Ovary (tissue), 9 donors: Measurements from ENCODE around the gene RMDN3. TPM values are rescaled to one million over a fixed set of nuclear protein-coding genes. Genes with fewer than 3 reads are reported as not detected.

Experiments
- DNase-seq, 5 donors: peaks; one replicate each; pipeline ENCODE4 v3.0.0-alpha.2; 2019 to 2020
- H3K27ac ChIP-seq, 2 donors: fragments of 200-600 bp; one replicate each; pipeline versions ENCODE4 v1.5.1 to v1.8.0; 2019 to 2022
- H3K27me3 ChIP-seq: fragments of 200-600 bp; one replicate; pipeline ENCODE4 v1.8.0; 2022
- H3K36me3 ChIP-seq: fragments of 200-600 bp; sonication (generic); one replicate; pipeline ENCODE4 v1.5.1; 2019
- H3K4me1 ChIP-seq: one replicate; pipeline ENCODE4 v1.8.1; 2013; ENCODE audit warnings: mild to moderate bottlenecking, moderate library complexity; ENCODE audit not compliant: insufficient read depth
- H3K4me3 ChIP-seq: fragments of 200-600 bp; sonication (generic); one replicate; pipeline ENCODE4 v1.5.1; 2017
- H3K9me3 ChIP-seq, 2 donors: fragments of 200-600 bp in 1 of 2; sonication (generic) in 1 of 2; one replicate each; pipeline versions ENCODE4 v1.5.1 to v1.8.1; 2013 to 2019; ENCODE audit warnings: mild to moderate bottlenecking in 1 of 2, moderate library complexity in 1 of 2
- POLR2A ChIP-seq: fragments of 450-650 bp; IDR thresholded peaks from one replicate; pipeline ENCODE4 v1.6.1; 2017; ENCODE audit warnings: antibody characterized with exemption, mild to moderate bottlenecking, moderate library complexity
- WGBS, 3 donors: extraction: QIAGEN DNeasy Blood & Tissue Kit in 1 of 3; methylation state at CpG; one replicate each; pipeline versions ENCODE4 v1.1.5 to v1.1.7; 2013 to 2017; 5-methylcytosine and 5-hydroxymethylcytosine counted together
- intact Hi-C, 4 donors: fragments of 100-400 bp; cut with DNase I; formaldehyde crosslinking; loops; one replicate each; pipeline versions ENCODE4 v1.11.0 to v1.15.1; 2022 to 2023
- polyA plus RNA-seq, 2 donors: library from polyadenylated mRNA; stranded (reverse); fragments of 200-250 nt in 1 of 2; fragments of 350-450 nt in 1 of 2; fragmentation: Illumina TruSeq in 1 of 2; extraction: RNeasy Lipid Tissue Mini Kit (QIAGEN cat#74804) in 1 of 2; gene quantifications; one replicate each; pipeline ENCODE4 v1.2.3, GENCODE V29; 2013 to 2014
- small RNA-seq: library from RNA; depleted of rRNA; stranded (forward); fragments of <200 nt; gene quantifications from one replicate; pipeline ENCODE3, GENCODE V24; 2016
- total RNA-seq, 7 donors: library from RNA; depleted of rRNA in 2 of 7; stranded (reverse); fragments of >200 nt in 2 of 7; fragmentation: NEBNext Ultra II Directional in 3 of 7; extraction: Animal tissue kit (Norgen Biotek cat#: 25700) in 3 of 7; gene quantifications; one replicate each; pipeline versions ENCODE4 v1.1.0 to v1.2.4, GENCODE V29; 2016 to 2023
- donor health status: DM: no; HTN: no; CAD: no; lungs with moderate emphysema.
- donor health status: DM: no; HTN: no; CAD: no.
- donor health status: Bipolar disorder and iron deficiency.
- donor health status: DM: yes; HTN: yes; CAD: no.
- donor health status: DM: no; HTN: no; CAD: no.
- donor health status: DM: yes; HTN: yes; CAD: no.

RMDN3 gene
- total and polyA plus RNA-seq, 9 donors = 19.2 to 35.6 (median 23.5) TPM

- intact Hi-C loops = no loop called here
- WGBS, 3 donors = 82 to 90% (median 85%) methylated on average over 9 of the region's 9 CpGs
These were observed 65.9 kb downstream of the RMDN3 start for GRCh38 chr15:40688932-40689799.

More at GRCh38 chr15:40688932-40689799, 65.9 kb downstream of the RMDN3 start:
- peaks cover 8% of the 10 kb centered on the region for H3K4me1 ChIP-seq
- H3K27me3 ChIP-seq = no peaks in the 10 kb centered on the region
- no peak for DNase-seq
- no peaks in the 10 kb centered on the region for H3K9me3 ChIP-seq
- H3K36me3 ChIP-seq = no peaks in the 10 kb centered on the region
- H3K27ac ChIP-seq = no peak overlapping the region
- TF ChIP-seq POLR2A = no peak
- H3K4me3 ChIP-seq = no peak overlapping the region

Small RNA genes lying within 50 kb of the gene (small RNA-seq; reads per million reads assigned to genes)
- gene SUMO2P15 = not detected

Other genes starting within 250 kb of the RMDN3 start
- gene CCDC32, start 190.2 kb downstream of the RMDN3 start, total RNA-seq = 10 to 100 TPM; 21.0 to 57.6 (median 31.0) TPM
- gene CCDC32, start 190.2 kb downstream of the RMDN3 start, polyA plus RNA-seq = 10 to 100 TPM; 26.9 to 32.0 TPM
- gene RPUSD2, start 186.0 kb downstream of the RMDN3 start, total RNA-seq = 10 to 100 TPM in 4 of 7 donors, 1 to 10 TPM in 3; 2.9 to 13.0 (median 11.1) TPM
- gene RPUSD2, start 186.0 kb downstream of the RMDN3 start, polyA plus RNA-seq = 1 to 10 TPM; 5.4 to 9.7 TPM
- 1 to 10 TPM in 2 of 7 donors, under 1 TPM in 5; 0.13 to 1.4 (median 0.48) TPM for gene KNL1, start 161.0 kb downstream of the RMDN3 start, total RNA-seq
- gene KNL1, start 161.0 kb downstream of the RMDN3 start, polyA plus RNA-seq = under 1 TPM; 0.15 to 0.77 TPM
- 1 to 10 TPM in 1 of 7 donors, under 1 TPM in 3, not detected in 3; 0.41 to 2.5 (median 0.52) TPM for gene RAD51, start 60.1 kb downstream of the RMDN3 start, total RNA-seq
- 1 to 10 TPM in 1 of 2 donors, under 1 TPM in 1; 0.85 to 1.8 TPM for gene RAD51, start 60.1 kb downstream of the RMDN3 start, polyA plus RNA-seq
- gene GCHFR, start 8.8 kb upstream of the RMDN3 start, total RNA-seq = 10 to 100 TPM; 16.1 to 40.1 (median 20.8) TPM
- 10 to 100 TPM in 1 of 2 donors, 1 to 10 TPM in 1; 2.8 to 26.1 TPM for gene GCHFR, start 8.8 kb upstream of the RMDN3 start, polyA plus RNA-seq
- gene C15orf62, start 14.7 kb upstream of the RMDN3 start, total RNA-seq = 1 to 10 TPM in 1 of 7 donors, under 1 TPM in 6; 0.41 to 1.2 (median 0.69) TPM
- under 1 TPM; 0.33 to 0.52 TPM for gene C15orf62, start 14.7 kb upstream of the RMDN3 start, polyA plus RNA-seq
- 10 to 100 TPM; 15.9 to 31.0 (median 17.4) TPM for gene ZFYVE19, start 51.8 kb upstream of the RMDN3 start, total RNA-seq
- gene ZFYVE19, start 51.8 kb upstream of the RMDN3 start, polyA plus RNA-seq = 10 to 100 TPM; 14.7 to 19.1 TPM
- gene DNAJC17, start 52.2 kb upstream of the RMDN3 start, total RNA-seq = 10 to 100 TPM; 10.5 to 39.1 (median 31.7) TPM
- gene DNAJC17, start 52.2 kb upstream of the RMDN3 start, polyA plus RNA-seq = 10 to 100 TPM; 26.9 to 57.9 TPM
- under 1 TPM in 1 of 7 donors, not detected in 6; 0.95 TPM for gene PPP1R14D, start 73.5 kb upstream of the RMDN3 start, total RNA-seq
- gene PPP1R14D, start 73.5 kb upstream of the RMDN3 start, polyA plus RNA-seq = not detected
- 100 to 1,000 TPM in 1 of 7 donors, 10 to 100 TPM in 2, 1 to 10 TPM in 3, under 1 TPM in 1; 0.76 to 131 (median 7.4) TPM for gene SPINT1, start 88.8 kb upstream of the RMDN3 start, total RNA-seq
- 1 to 10 TPM; 1.6 to 2.0 TPM for gene SPINT1, start 88.8 kb upstream of the RMDN3 start, polyA plus RNA-seq
- gene RHOV, start 119.0 kb upstream of the RMDN3 start, total RNA-seq = 1 to 10 TPM in 1 of 7 donors, under 1 TPM in 3, not detected in 3; 0.22 to 3.4 (median 0.33) TPM
- gene RHOV, start 119.0 kb upstream of the RMDN3 start, polyA plus RNA-seq = under 1 TPM; 0.07 to 0.13 TPM
- gene VPS18, start 139.2 kb upstream of the RMDN3 start, total RNA-seq = 10 to 100 TPM; 12.3 to 26.3 (median 21.8) TPM
- gene VPS18, start 139.2 kb upstream of the RMDN3 start, polyA plus RNA-seq = 1 to 10 TPM; 8.0 to 8.2 TPM
- gene DLL4, start 174.1 kb upstream of the RMDN3 start, total RNA-seq = 10 to 100 TPM in 1 of 7 donors, 1 to 10 TPM in 6; 2.6 to 10.7 (median 7.9) TPM
- 10 to 100 TPM in 1 of 2 donors, 1 to 10 TPM in 1; 4.1 to 15.7 TPM for gene DLL4, start 174.1 kb upstream of the RMDN3 start, polyA plus RNA-seq
- gene CHAC1, start 198.2 kb upstream of the RMDN3 start, total RNA-seq = 100 to 1,000 TPM in 1 of 7 donors, 10 to 100 TPM in 2, 1 to 10 TPM in 2, under 1 TPM in 2; 0.50 to 146 (median 2.6) TPM
- gene CHAC1, start 198.2 kb upstream of the RMDN3 start, polyA plus RNA-seq = 1 to 10 TPM in 1 of 2 donors, under 1 TPM in 1; 0.18 to 1.0 TPM